Suppressor macrophage treated with lipopolysaccharide for 1 hour (primary cell): Measurements from ENCODE around the gene CPXM1.

ENCODE experiments used
- DNase-seq, 3 donors: peaks; one replicate each; pipeline ENCODE4 v3.0.0-alpha.2; 2020 to 2022

The CPXM1 gene

GRCh38 chr20:2762578-2763131 lies 37.8 kb downstream of the CPXM1 start:
- DNase-seq, result no peak

DNA sequence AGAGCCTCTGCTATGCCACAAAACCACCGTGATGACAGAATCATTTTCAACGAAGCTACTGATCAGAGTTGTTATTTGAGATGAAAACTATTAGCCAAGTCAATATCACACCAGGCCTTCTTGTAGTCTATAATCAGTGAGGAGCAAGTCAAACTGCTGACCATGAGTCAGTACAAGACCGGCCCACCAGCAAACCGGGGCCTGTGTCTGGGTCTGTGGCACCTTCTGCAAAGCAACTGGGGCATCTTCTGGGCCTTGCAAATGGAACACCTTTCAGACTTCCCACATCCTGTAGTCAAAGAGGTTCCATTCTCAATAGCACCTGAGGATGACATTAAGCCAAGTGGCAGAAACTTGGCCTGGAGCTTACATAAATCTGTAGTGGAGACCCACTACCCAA lies 38.5 kb downstream of the CPXM1 start:
- no peak for DNase-seq

- DNase-seq, result no peak
Measured at GRCh38 chr20:2760952-2761305, 39.5 kb downstream of the CPXM1 start.

DNA sequence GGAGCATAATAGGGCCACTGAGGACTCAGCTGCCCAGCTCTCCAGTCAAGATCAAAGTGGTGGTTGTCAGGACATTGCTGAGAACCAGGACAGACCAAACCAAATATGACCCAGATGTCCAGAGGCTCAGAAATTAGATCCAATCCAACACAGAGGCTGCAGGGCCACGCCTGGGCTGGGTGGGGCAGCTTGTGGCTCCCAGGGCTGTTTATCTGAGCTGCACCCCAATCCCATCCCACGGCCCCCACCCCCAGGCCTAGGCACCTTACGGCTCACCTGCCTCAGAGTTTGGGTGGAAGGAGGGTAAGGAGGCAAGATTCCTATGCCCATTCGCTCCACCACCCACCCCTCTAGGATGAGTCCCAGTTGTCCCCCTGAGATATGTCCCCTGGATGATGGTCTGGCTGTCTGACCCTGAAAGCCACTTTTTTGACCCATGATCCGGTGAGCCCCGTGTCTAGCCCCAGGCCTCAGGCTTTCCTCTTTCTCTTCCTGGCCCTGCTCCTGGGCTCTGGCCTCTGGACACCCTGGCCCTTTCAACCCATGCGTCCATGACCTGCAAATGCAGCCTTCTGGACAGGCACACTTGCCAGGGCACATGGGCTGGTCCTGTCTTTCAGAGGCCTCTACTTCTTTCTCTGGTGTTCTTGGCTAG lies 40.0 kb downstream of the CPXM1 start:
- DNase-seq, result no peak

DNA sequence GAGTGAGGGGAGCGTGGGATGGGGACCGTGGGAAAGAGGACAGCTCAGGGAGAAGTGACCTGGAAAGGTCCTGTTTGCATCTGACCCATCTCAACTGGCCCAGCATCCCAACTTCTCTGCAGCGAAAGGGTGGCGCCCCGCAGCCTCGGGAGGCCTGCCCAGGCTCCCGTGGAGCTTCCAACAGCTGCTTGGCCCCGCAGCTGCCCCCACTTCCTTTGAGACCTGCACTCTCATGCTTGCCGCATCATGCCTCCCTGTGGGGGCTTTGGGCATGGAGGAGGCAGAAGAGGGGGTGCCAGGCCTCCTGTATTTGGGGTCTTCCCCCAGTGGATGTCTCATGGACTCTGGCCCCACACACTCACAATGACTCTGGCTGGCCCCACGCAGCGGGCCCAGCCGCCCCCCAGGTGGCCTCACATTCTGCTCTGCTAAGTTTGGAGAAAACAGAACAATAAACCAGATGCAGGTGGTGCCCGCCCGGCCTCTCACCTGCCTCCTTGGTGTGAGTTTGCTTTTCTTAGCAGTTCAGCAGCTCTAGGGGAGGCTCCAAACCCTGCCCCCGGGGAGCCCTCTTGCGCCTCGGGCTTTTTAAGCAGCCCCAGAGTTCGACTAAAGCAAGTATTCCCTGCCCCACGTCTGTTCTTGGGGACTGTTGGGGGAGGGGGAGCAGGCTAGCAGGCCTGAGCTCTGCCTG lies 40.7 kb downstream of the CPXM1 start:
- DNase-seq, result no peak

DNA sequence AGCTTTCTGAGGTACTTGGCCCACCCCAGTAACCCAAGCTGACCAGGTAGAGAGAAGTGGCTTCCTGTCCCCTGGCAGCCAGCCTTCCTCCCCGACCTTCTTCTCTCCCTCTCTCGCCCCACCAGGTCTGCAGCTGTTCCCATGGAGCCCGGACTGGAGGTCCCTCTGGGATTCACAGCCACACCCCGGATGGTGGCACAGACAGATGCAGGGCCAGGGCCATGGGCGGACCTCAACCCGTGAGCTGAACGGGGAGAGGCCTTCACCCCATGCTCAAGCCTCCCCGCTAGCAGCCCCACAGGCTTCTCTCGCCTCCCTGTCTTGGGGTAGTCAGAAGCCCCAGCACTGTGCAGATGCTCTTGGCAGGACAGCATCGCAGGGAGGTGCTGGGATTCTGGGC lies 41.3 kb downstream of the CPXM1 start:
- no peak for DNase-seq

GRCh38 chr20:2757969-2758368 lies 42.5 kb downstream of the CPXM1 start:
- no peak for DNase-seq

DNA sequence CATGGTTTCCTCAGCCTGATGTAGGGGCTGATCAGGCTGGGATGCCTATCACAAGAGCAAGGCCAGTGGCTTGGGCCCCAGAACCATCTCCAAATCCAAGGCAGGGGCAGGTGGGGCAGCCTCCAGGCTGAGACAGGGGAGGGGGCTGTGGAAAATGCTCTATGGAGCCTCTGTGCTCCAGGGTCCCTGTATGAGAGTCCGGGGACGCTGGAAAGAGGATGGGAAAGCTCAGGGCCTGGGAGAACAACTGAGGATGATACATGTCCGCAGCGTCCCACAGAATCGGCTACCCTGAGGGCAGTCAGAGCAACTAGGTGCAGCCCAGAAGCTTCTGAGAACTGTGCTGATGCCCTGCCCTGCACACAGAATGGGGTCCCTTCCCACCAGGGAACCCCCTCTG lies 43.4 kb downstream of the CPXM1 start:
- no peak for DNase-seq

- peak; percentile 30 to 42 (median 40) for DNase-seq
Measured at GRCh38 chr20:2756056-2756611, 44.3 kb downstream of the CPXM1 start.

- DNase-seq, result no peak
Measured at GRCh38 chr20:2755451-2756055, 44.9 kb downstream of the CPXM1 start.

GRCh38 chr20:2754424-2754823 lies 46.0 kb downstream of the CPXM1 start:
- no peak for DNase-seq

- DNase-seq, result no peak
Measured at GRCh38 chr20:2753461-2754040, 46.9 kb downstream of the CPXM1 start.

GRCh38 chr20:2752567-2753460 lies 47.6 kb downstream of the CPXM1 start:
- DNase-seq, result peak; percentile 56 to 77 (median 65)

- peak; percentile 34 to 74 (median 51) for DNase-seq
Measured at GRCh38 chr20:2751878-2752566, 48.4 kb downstream of the CPXM1 start.

GRCh38 chr20:2751347-2751877 lies 49.0 kb downstream of the CPXM1 start:
- DNase-seq, result peak in 2 of 3 donors; percentile 25 to 31

DNA sequence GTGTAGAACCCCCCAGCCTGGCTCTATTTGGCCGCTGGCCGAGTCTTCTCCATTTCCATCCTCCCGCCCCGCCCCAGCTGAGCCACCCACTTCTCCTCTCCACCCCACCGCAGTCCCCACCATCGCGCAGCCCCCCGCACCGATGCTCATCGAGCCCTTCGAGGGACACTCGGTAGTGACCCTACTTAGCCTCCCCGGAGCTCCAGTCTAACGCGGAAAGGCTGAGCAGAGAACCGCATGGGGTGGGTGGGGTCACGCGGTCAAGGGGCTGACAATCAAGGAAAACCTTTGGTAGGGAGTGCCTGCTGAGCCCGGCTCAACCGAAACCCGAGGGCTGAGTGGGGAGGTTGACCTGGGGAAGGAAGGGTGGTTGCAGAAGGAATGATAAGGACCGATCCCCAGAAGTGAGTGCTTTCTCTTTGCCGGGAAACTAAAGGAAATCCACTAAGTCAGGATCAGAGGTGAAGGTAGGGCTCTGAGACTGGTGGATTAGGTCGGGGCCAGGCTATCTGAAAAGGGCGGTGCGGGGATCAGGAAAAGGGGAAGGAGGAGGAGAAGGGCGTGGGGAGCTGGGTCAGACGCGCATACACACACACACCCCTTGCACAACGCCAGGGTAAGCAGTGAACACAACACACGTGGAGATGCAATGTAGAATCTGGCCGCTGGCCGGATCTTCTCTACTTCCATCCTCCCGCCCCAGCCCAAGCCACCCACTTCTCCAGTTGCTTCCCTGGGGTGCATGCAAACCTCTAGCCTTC lies 49.8 kb downstream of the CPXM1 start:
- peak; percentile 83 to 87 (median 86) for DNase-seq

- no peak for DNase-seq
Measured at GRCh38 chr20:2749951-2750490, 50.4 kb downstream of the CPXM1 start.

- DNase-seq, result no peak
Measured at GRCh38 chr20:2749343-2749950, 51.0 kb downstream of the CPXM1 start.

- no peak for DNase-seq
Measured at GRCh38 chr20:2748551-2749342, 51.7 kb downstream of the CPXM1 start.
